GM12878 (cell line): ENCODE results near the gene COL21A1. TPM values are rescaled to one million over a fixed set of nuclear protein-coding genes. Genes with fewer than 3 reads are reported as not detected.

Experiments used
- ATAC-seq: fragments of 200-7000 bp; cut with Tn5 transposase; 3 replicates; pipeline ENCODE4 v1.9.1; 2020; ENCODE audit warnings: mild to moderate bottlenecking, moderate library complexity
- BruUV-seq: library from RNA; stranded (reverse); fragments of 400-500 nt; replicated peaks from 2 replicates; lab custom pipeline; 2021; lab: Mats Ljungman, UMichigan
- CTCF ChIA-PET: fragments of 300-600 bp; sonication (Branson Sonifier 250); formaldehyde crosslinking; extraction: SDS; loops from one replicate; lab custom pipeline; 2021; ENCODE audit warnings: inconsistent platforms; lab: Yijun Ruan, JAX
- POLR2A ChIA-PET: fragments of 350-600 bp; formaldehyde crosslinking; extraction: SDS; loops from one replicate; lab custom pipeline; 2021; ENCODE audit warnings: inconsistent platforms; lab: Charles Lee
- RAD21 ChIA-PET: fragments of 300-600 bp; sonication (Branson Sonifier 250); formaldehyde crosslinking; loops from one replicate; lab custom pipeline; 2023; ENCODE audit warnings: antibody characterized with exemption; ENCODE audit not compliant: unreplicated experiment; lab: Charles Lee
- SMC1A ChIA-PET: fragments of 300-600 bp; sonication (Branson Sonifier 250); formaldehyde crosslinking; loops from one replicate; lab custom pipeline; 2023; ENCODE audit not compliant: unreplicated experiment, uncharacterized antibody; lab: Charles Lee
- DNase-seq: peaks from one replicate; pipeline ENCODE4 v3.0.0-alpha.2; 2011; ENCODE audit warnings: low read depth, low spot score
- FAIRE-seq: peaks from 3 replicates; lab custom pipeline; 2011; peaks lifted over from hg19 to GRCh38; lab: Jason Lieb, UNC
- H2AFZ ChIP-seq: 2 replicates; pipeline ENCODE4 v1.6.0; 2011; ENCODE audit warnings: low read depth, low read length, control low read depth; ENCODE audit not compliant: control insufficient read depth
- H3K27ac ChIP-seq: 2 replicates; pipeline ENCODE4 v1.5.1; 2011; ENCODE audit warnings: control low read depth; ENCODE audit not compliant: control insufficient read depth, insufficient read depth
- H3K27me3 ChIP-seq, 2 experiments: replicated peaks in 1 of 2; 2 replicates each; pipeline versions ENCODE4 v1.6.0 to v1.6.1; 2011; ENCODE audit warnings: low read length in 1 of 2; ENCODE audit not compliant: control insufficient read depth in 2 of 2, insufficient read depth in 2 of 2
- H3K36me3 ChIP-seq, 2 experiments: 2 replicates each; pipeline ENCODE4 v1.5.1; 2011; ENCODE audit warnings: low read length in 1 of 2; ENCODE audit not compliant: control insufficient read depth in 2 of 2, insufficient read depth in 2 of 2
- H3K4me1 ChIP-seq: 2 replicates; pipeline ENCODE4 v1.6.1; 2011; ENCODE audit warnings: mild to moderate bottlenecking, low read length, moderate library complexity, mixed read lengths; ENCODE audit not compliant: control insufficient read depth, insufficient read depth
- H3K4me2 ChIP-seq: 2 replicates; pipeline ENCODE4 v1.6.0; 2011; ENCODE audit warnings: control low read depth; ENCODE audit not compliant: control insufficient read depth, insufficient read depth
- H3K4me3 ChIP-seq: fragments of 200-600 bp; sonication (generic); 2 replicates; pipeline ENCODE4 v1.5.1; 2016
- H3K79me2 ChIP-seq: 2 replicates; pipeline ENCODE4 v1.6.0; 2011; ENCODE audit warnings: low read length; ENCODE audit not compliant: control insufficient read depth, insufficient read depth
- H3K9ac ChIP-seq: 2 replicates; pipeline ENCODE4 v1.8.0; 2011; ENCODE audit warnings: low read length, control low read depth, mixed read lengths; ENCODE audit not compliant: control insufficient read depth, insufficient read depth
- H3K9me3 ChIP-seq: replicated peaks from 3 replicates; pipeline ENCODE4 v1.5.1; 2011; ENCODE audit warnings: mild to moderate bottlenecking, low read length; ENCODE audit not compliant: control insufficient read depth, insufficient read depth
- H4K20me1 ChIP-seq: 2 replicates; pipeline ENCODE4 v1.6.0; 2011; ENCODE audit not compliant: control insufficient read depth, insufficient read depth
- BCL11A ChIP-seq: IDR thresholded peaks from 2 replicates; pipeline ENCODE4 v1.6.1; 2011; ENCODE audit warnings: low read depth, low read length
- CBX5 ChIP-seq: sonication (generic); IDR thresholded peaks from 2 replicates; pipeline ENCODE4 v1.6.1; 2016; ENCODE audit warnings: low read depth, moderate library complexity, mild to moderate bottlenecking, inconsistent platforms
- CEBPZ ChIP-seq: fragments of 150-350 bp; IDR thresholded peaks from 2 replicates; pipeline ENCODE4 v1.6.1; 2016; ENCODE audit warnings: low read depth, low read length
- EED ChIP-seq: sonication (generic); IDR thresholded peaks from 2 replicates; pipeline ENCODE4 v1.6.1; 2016; ENCODE audit warnings: antibody characterized with exemption, low read depth
- EP300 ChIP-seq, 2 experiments: fragments of 150-350 bp in 1 of 2; IDR thresholded peaks; 2 replicates each; pipeline ENCODE4 v1.6.1; 2011 to 2012; ENCODE audit warnings: low read depth in 2 of 2, low read length in 2 of 2, borderline replicate concordance in 1 of 2, improper control_type of control experiment in 1 of 2, inconsistent platforms in 1 of 2; ENCODE audit not compliant: control insufficient read depth in 1 of 2
- FOS ChIP-seq: IDR thresholded peaks from 3 replicates; pipeline ENCODE4 v1.6.1; 2011; ENCODE audit warnings: borderline replicate concordance; ENCODE audit not compliant: insufficient read length; ENCODE audit errors: extremely low read depth
- HDAC2 ChIP-seq: fragments of 200-600 bp; sonication (generic); IDR thresholded peaks from 2 replicates; pipeline ENCODE4 v1.6.1; 2017
- JUNB ChIP-seq: IDR thresholded peaks from 2 replicates; pipeline ENCODE4 v1.6.1; 2016; ENCODE audit warnings: antibody characterized with exemption, mild to moderate bottlenecking
- MTA2 ChIP-seq: fragments of 450-650 bp; IDR thresholded peaks from 2 replicates; pipeline ENCODE4 v1.6.1; 2016; ENCODE audit warnings: low read depth, mild to moderate bottlenecking, moderate library complexity
- PAX5 ChIP-seq: IDR thresholded peaks from 2 replicates; pipeline ENCODE4 v1.6.1; 2011; ENCODE audit warnings: low read depth, low read length, borderline replicate concordance
- PBX3 ChIP-seq: IDR thresholded peaks from 2 replicates; pipeline ENCODE4 v1.6.1; 2011; ENCODE audit warnings: mild to moderate bottlenecking, low read depth, low read length, moderate library complexity; ENCODE audit not compliant: insufficient replicate concordance
- RBBP5 ChIP-seq: fragments of 200-600 bp; sonication (generic); conservative IDR thresholded peaks from 2 replicates; pipeline ENCODE4 v1.6.1; 2016
- RELB ChIP-seq: fragments of 450-650 bp; IDR thresholded peaks from 2 replicates; pipeline ENCODE4 v1.6.1; 2017; ENCODE audit warnings: low read depth, mild to moderate bottlenecking, moderate library complexity
- SMAD5 ChIP-seq: IDR thresholded peaks from 2 replicates; pipeline ENCODE4 v1.6.1; 2016; ENCODE audit warnings: antibody characterized with exemption, low read depth
- SMC3 ChIP-seq: IDR thresholded peaks from 2 replicates; pipeline ENCODE4 v1.6.1; 2011; ENCODE audit warnings: low read length, improper control_type of control experiment, borderline replicate concordance
- SRF ChIP-seq, 2 experiments: IDR thresholded peaks; 2 replicates each; pipeline ENCODE4 v1.6.1; 2011; ENCODE audit warnings: low read depth in 2 of 2, low read length in 2 of 2, mild to moderate bottlenecking in 1 of 2, moderate library complexity in 1 of 2
- WGBS: methylation state at CpG from one replicate; pipeline ENCODE4 v1.1.6; 2016; ENCODE audit warnings: low lambda C conversion rate; ENCODE audit not compliant: insufficient replicate concordance, insufficient coverage; ENCODE audit errors: missing lambda C conversion rate; 5-methylcytosine and 5-hydroxymethylcytosine counted together
- in situ Hi-C: fragments of 300-500 bp; cut with MboI; formaldehyde crosslinking; loops from 9 replicates; pipeline ENCODE4 v1.14.3; 2018; ENCODE audit warnings: mixed read lengths
- intact Hi-C: fragments of 100-400 bp; cut with micrococcal nuclease; formaldehyde crosslinking; loops from one replicate; pipeline ENCODE4 v1.14.2; 2022; ENCODE audit not compliant: unreplicated experiment
- polyA plus RNA-seq, 11 experiments: library from polyadenylated mRNA; depleted of rRNA in 4 of 11; unstranded in 6 of 11; stranded (reverse) in 5 of 11; fragments of >200 nt; fragmentation: Nextera tagmentation in 4 of 11; fragmentation: Illumina TruSeq in 1 of 11; extraction: Ambion mirVana in 4 of 11; extraction: Trizol in 1 of 11; gene quantifications; 1 replicate in 1 of 11; 2 replicates in 10 of 11; pipeline versions ENCODE4 v1.2.1 to v1.2.3, GENCODE V29; 2011 to 2016; ENCODE audit warnings: inconsistent platforms in 2 of 11, missing spikeins in 2 of 11, low read depth in 1 of 11
- total RNA-seq, 4 experiments: library from RNA; depleted of rRNA in 3 of 4; stranded (reverse); fragments of >200 nt in 3 of 4; fragmentation: Illumina TruSeq in 1 of 4; extraction: Trizol in 1 of 4; gene quantifications; 2 replicates each; pipeline versions ENCODE4 v1.2.1 to v1.2.3, GENCODE V29; 2013 to 2021

Gene COL21A1
- total and polyA plus RNA-seq, 10 of the 15 experiments (the other 5 are each of a cell fraction or from before 2014, with no cell fraction given), result 0.10 TPM; not detected in 9

- ChIA-PET CTCF (no interaction called here), RAD21 (no interaction called here), POLR2A (no interaction called here), SMC1A (no interaction called here)
- H3K9ac ChIP-seq, result no peak overlapping the region
- H3K79me2 ChIP-seq, result no peaks in the 10 kb centered on the region
- no peak overlapping the region for H2AFZ ChIP-seq
- peaks cover 2% of the 10 kb centered on the region in 2 experiments; a peak in 2 of 4 replicates for H3K27me3 ChIP-seq
- no peak overlapping the region for H3K4me2 ChIP-seq
- no peak for DNase-seq
- BruUV-seq, result no TSS peak
- no peak overlapping the region for H3K27ac ChIP-seq
- no peaks in the 10 kb centered on the region for H3K9me3 ChIP-seq
- no peak overlapping the region for H3K4me3 ChIP-seq
- ATAC-seq, result no peak
- H3K36me3 ChIP-seq, result no peaks in the 10 kb centered on the region
- no peaks in the 10 kb centered on the region for H3K4me1 ChIP-seq
- WGBS, result 2% methylated on average over 5 of the region's 5 CpGs
- intact Hi-C loops (no loop called here), in situ Hi-C loops (no loop called here)
- no peaks in the 10 kb centered on the region for H4K20me1 ChIP-seq
- FAIRE-seq, result no peak
- TF ChIP-seq SMAD5 (no peak), PBX3 (no peak), SRF (IDR thresholded peaks at IDR 0.05; ENCODE audit: low read depth in 2 of 2, low read length in 2 of 2) (no peak), FOS (no peak), EED (no peak), HDAC2 (no peak), SMC3 (no peak), BCL11A (no peak), MTA2 (no peak), RELB (no peak), JUNB (no peak), PAX5 (no peak), CBX5 (no peak), RBBP5 (no peak), EP300 (IDR thresholded peaks at IDR 0.05; ENCODE audit: borderline replicate concordance in 1 of 2, control insufficient read depth in 1 of 2, low read depth in 2 of 2, low read length in 2 of 2) (no peak), CEBPZ (no peak)
These were observed 16.4 kb upstream of the COL21A1 start for GRCh38 chr6:56263596-56264315.
